Skin of body (tissue), 2 donors: ENCODE results near the gene VAT1L. TPM values are rescaled to one million over a fixed set of nuclear protein-coding genes. Genes with fewer than 3 reads are reported as not detected.

Source experiments
- DNase-seq: peaks from one replicate; lab custom pipeline; 2025; lab: John Stamatoyannopoulos, UW
- total RNA-seq: library from RNA; depleted of rRNA; stranded (reverse); fragments of >200 nt; gene quantifications from one replicate; pipeline ENCODE4 v1.2.3, GENCODE V29; 2014

The VAT1L gene
- total RNA-seq = 2.4 TPM

- no peak for DNase-seq
These were observed at the start of gene VAT1L for GRCh38 chr16:77788181-77789084. Gene VAT1L (plus strand): TSS chr16:77788564. CDS start chr16:77788683, 119 bp downstream.

GRCh38 chr16:77738706-77739558 is 49.4 kb upstream of the VAT1L start:
- DNase-seq = no peak

- DNase-seq = no peak
These were observed 48.8 kb upstream of the VAT1L start for GRCh38 chr16:77739559-77739892.

- DNase-seq = no peak
These were observed 44.2 kb upstream of the VAT1L start for GRCh38 chr16:77744141-77744540.

- DNase-seq = no peak
These were observed 42.4 kb upstream of the VAT1L start for GRCh38 chr16:77745972-77746371.

- no peak for DNase-seq
These were observed 39.9 kb upstream of the VAT1L start for GRCh38 chr16:77748421-77749005.

- no peak for DNase-seq
These were observed 38.9 kb upstream of the VAT1L start for GRCh38 chr16:77749415-77749814.

- no peak for DNase-seq
These were observed 30.3 kb upstream of the VAT1L start for GRCh38 chr16:77758046-77758445.

GRCh38 chr16:77758508-77758907 is 29.9 kb upstream of the VAT1L start:
- no peak for DNase-seq

GRCh38 chr16:77759201-77759600 is 29.2 kb upstream of the VAT1L start:
- no peak for DNase-seq

GRCh38 chr16:77759821-77760220 is 28.5 kb upstream of the VAT1L start:
- no peak for DNase-seq

- no peak for DNase-seq
These were observed 27.6 kb upstream of the VAT1L start for GRCh38 chr16:77760800-77761199.

GRCh38 chr16:77761204-77761603 is 27.2 kb upstream of the VAT1L start:
- DNase-seq = no peak

- DNase-seq = no peak
These were observed 26.1 kb upstream of the VAT1L start for GRCh38 chr16:77762262-77762661.

GRCh38 chr16:77763994-77764393 is 24.4 kb upstream of the VAT1L start:
- DNase-seq = no peak

- no peak for DNase-seq
These were observed 21.2 kb upstream of the VAT1L start for GRCh38 chr16:77767211-77767610.

GRCh38 chr16:77767826-77768225 is 20.5 kb upstream of the VAT1L start:
- DNase-seq = no peak

GRCh38 chr16:77775911-77776909 is 12.2 kb upstream of the VAT1L start:
- no peak for DNase-seq

- DNase-seq = no peak
These were observed 10.6 kb upstream of the VAT1L start for GRCh38 chr16:77777745-77778144.

- DNase-seq = no peak
These were observed 8.0 kb upstream of the VAT1L start for GRCh38 chr16:77780378-77780837.

GRCh38 chr16:77781091-77781490 is 7.3 kb upstream of the VAT1L start:
- DNase-seq = no peak
